IPS DF 6.9 (cell line): ENCODE results near the gene LSM14A.
"Not testable (repeated sequence)": the region's sequence is repeated elsewhere in the genome, so short reads cannot be mapped to it uniquely, and the experiment has no call there.

Experiments
- DNase-seq: peaks from one replicate; pipeline ENCODE4 v3.0.0-alpha.2; 2013; ENCODE audit warnings: low read depth, low spot score
- H3K27ac ChIP-seq: one replicate; pipeline ENCODE4 v1.5.1; 2013; ENCODE audit warnings: low read length, control low read depth
- H3K27me3 ChIP-seq: 2 replicates; pipeline ENCODE4 v1.6.1; 2013; ENCODE audit warnings: mild to moderate bottlenecking, low read length; ENCODE audit not compliant: control insufficient read depth, insufficient read depth
- H3K36me3 ChIP-seq: 2 replicates; pipeline ENCODE4 v1.6.1; 2013; ENCODE audit warnings: low read length; ENCODE audit not compliant: control insufficient read depth, insufficient read depth
- H3K4me1 ChIP-seq: 2 replicates; pipeline ENCODE4 v1.6.1; 2013; ENCODE audit warnings: low read length; ENCODE audit not compliant: control insufficient read depth, insufficient read depth
- H3K4me3 ChIP-seq: 2 replicates; pipeline ENCODE4 v1.5.1; 2013; ENCODE audit warnings: mild to moderate bottlenecking, low read length
- H3K9me3 ChIP-seq: 2 replicates; pipeline ENCODE4 v1.6.1; 2013; ENCODE audit warnings: low read length, inconsistent platforms; ENCODE audit not compliant: control insufficient read depth, insufficient read depth
- WGBS: extraction: QIAGEN DNeasy Blood & Tissue Kit; methylation state at CpG from one replicate; pipeline ENCODE4 v1.1.7; 2013; ENCODE audit warnings: mixed read lengths, missing lambda C conversion rate; ENCODE audit not compliant: insufficient read length, insufficient coverage; 5-methylcytosine and 5-hydroxymethylcytosine counted together

Gene LSM14A

GRCh38 chr19:34214040-34214439, 41.7 kb downstream of the LSM14A start:
- peaks cover 8% of the 10 kb centered on the region; the same call in 1 of the 2 replicates for H3K36me3 ChIP-seq
- no peaks in the 10 kb centered on the region for H3K9me3 ChIP-seq
- H3K4me3 ChIP-seq, result no peak overlapping the region
- no peaks in the 10 kb centered on the region for H3K27me3 ChIP-seq
- DNase-seq, result no peak
- no peak overlapping the region for H3K27ac ChIP-seq
- no CpG with 5 or more reads among the region's 4 CpGs for WGBS
- H3K4me1 ChIP-seq, result no peaks in the 10 kb centered on the region

GRCh38 chr19:34215006-34215665, 42.8 kb downstream of the LSM14A start:
- no CpG with 5 or more reads among the region's 3 CpGs for WGBS
- H3K27me3 ChIP-seq, result no peaks in the 10 kb centered on the region
- H3K36me3 ChIP-seq, result peaks cover 5% of the 10 kb centered on the region; the same call in 1 of the 2 replicates
- H3K9me3 ChIP-seq, result no peaks in the 10 kb centered on the region
- no peaks in the 10 kb centered on the region for H3K4me1 ChIP-seq
- H3K4me3 ChIP-seq, result no peak overlapping the region
- DNase-seq, result no peak
- no peak overlapping the region for H3K27ac ChIP-seq

- Histone ChIP-seq H3K36me3 (peaks cover 5% of the 10 kb centered on the region; the same call in 1 of the 2 replicates), H3K27ac (no peak overlapping the region), H3K4me3 (no peak overlapping the region), H3K4me1 (no peaks in the 10 kb centered on the region), H3K9me3 (no peaks in the 10 kb centered on the region), H3K27me3 (no peaks in the 10 kb centered on the region)
- no peak for DNase-seq
- no CpG with 5 or more reads among the region's 3 CpGs for WGBS
Measured at GRCh38 chr19:34215666-34216038, 43.3 kb downstream of the LSM14A start.

- not testable (repeated sequence) for DNase-seq, H3K9me3 ChIP-seq, H3K27ac ChIP-seq, H3K4me3 ChIP-seq, H3K4me1 ChIP-seq, H3K27me3 ChIP-seq, H3K36me3 ChIP-seq
- no CpG with 5 or more reads among the region's 14 CpGs for WGBS
Measured at GRCh38 chr19:34216745-34217219, 44.5 kb downstream of the LSM14A start.

- Histone ChIP-seq H3K36me3 (peaks cover 7% of the 10 kb centered on the region; the same call in 1 of the 2 replicates), H3K27me3 (no peaks in the 10 kb centered on the region), H3K27ac (no peak overlapping the region), H3K9me3 (no peaks in the 10 kb centered on the region), H3K4me1 (no peaks in the 10 kb centered on the region), H3K4me3 (no peak overlapping the region)
- DNase-seq, result no peak
- no CpG with 5 or more reads among the region's 18 CpGs for WGBS
Measured at GRCh38 chr19:34217952-34218817, 45.9 kb downstream of the LSM14A start.

- H3K36me3 ChIP-seq, result peaks cover 11% of the 10 kb centered on the region; the same call in 1 of the 2 replicates
- no peak overlapping the region for H3K4me3 ChIP-seq
- no peaks in the 10 kb centered on the region for H3K27me3 ChIP-seq
- no peaks in the 10 kb centered on the region for H3K9me3 ChIP-seq
- DNase-seq, result no peak
- H3K4me1 ChIP-seq, result no peaks in the 10 kb centered on the region
- WGBS, result no CpG with 5 or more reads among the region's 2 CpGs
- H3K27ac ChIP-seq, result no peak overlapping the region
Measured at GRCh38 chr19:34218818-34219164, 46.5 kb downstream of the LSM14A start.

- DNase-seq, result peak; percentile 31
- H3K36me3 ChIP-seq, result peaks cover 11% of the 10 kb centered on the region; the same call in 1 of the 2 replicates
- no peaks in the 10 kb centered on the region for H3K27me3 ChIP-seq
- WGBS, result no CpG with 5 or more reads among the region's 4 CpGs
- no peak overlapping the region for H3K4me3 ChIP-seq
- H3K4me1 ChIP-seq, result peaks cover 5% of the 10 kb centered on the region
- H3K27ac ChIP-seq, result no peak overlapping the region
- H3K9me3 ChIP-seq, result no peaks in the 10 kb centered on the region
Measured at GRCh38 chr19:34220472-34221063, 48.3 kb downstream of the LSM14A start.

- Histone ChIP-seq H3K4me3 (no peak overlapping the region), H3K27ac (no peak overlapping the region), H3K4me1 (peaks cover 5% of the 10 kb centered on the region), H3K36me3 (peaks cover 11% of the 10 kb centered on the region; the same call in 1 of the 2 replicates), H3K9me3 (no peaks in the 10 kb centered on the region), H3K27me3 (no peaks in the 10 kb centered on the region)
- whole genome bisulfite sequencing, result no CpG with 5 or more reads among the region's 1 CpG
- DNase-seq, result no peak
Measured at GRCh38 chr19:34222386-34222785, 50.1 kb downstream of the LSM14A start.

GRCh38 chr19:34224996-34225658, 52.8 kb downstream of the LSM14A start:
- no peak overlapping the region for H3K4me3 ChIP-seq

GRCh38 chr19:34225659-34226015, 53.3 kb downstream of the LSM14A start:
- Histone ChIP-seq H3K27ac (no peak overlapping the region), H3K9me3 (no peaks in the 10 kb centered on the region), H3K4me3 (no peak overlapping the region), H3K4me1 (peaks cover 5% of the 10 kb centered on the region), H3K36me3 (peaks cover 11% of the 10 kb centered on the region; the same call in 1 of the 2 replicates), H3K27me3 (no peaks in the 10 kb centered on the region)
- DNase-seq, result no peak

More at GRCh38 chr19:34224996-34225658, 52.8 kb downstream of the LSM14A start:
- DNase-seq, result no peak
- Histone ChIP-seq H3K9me3 (no peaks in the 10 kb centered on the region), H3K4me1 (peaks cover 5% of the 10 kb centered on the region), H3K27ac (no peak overlapping the region), H3K36me3 (peaks cover 11% of the 10 kb centered on the region; the same call in 1 of the 2 replicates), H3K27me3 (no peaks in the 10 kb centered on the region)
- no CpG with 5 or more reads among the region's 2 CpGs for WGBS
